CD4-positive, alpha-beta T cell treated with Interleukin-21 for 1 hour (primary cell): ENCODE measurements around the gene ROR2.

Experiments
- DNase-seq: peaks from one replicate; pipeline ENCODE4 v3.0.0-alpha.2; 2020

Gene ROR2

GRCh38 chr9:91787931-91788330 is 162.1 kb downstream of the ROR2 start:
- no peak for DNase-seq

GRCh38 chr9:91786132-91786896 is 163.7 kb downstream of the ROR2 start:
- DNase-seq, result no peak

- no peak for DNase-seq
Measured at GRCh38 chr9:91785447-91785842, 164.6 kb downstream of the ROR2 start.

- no peak for DNase-seq
Measured at GRCh38 chr9:91784673-91785446, 165.2 kb downstream of the ROR2 start.

- no peak for DNase-seq
Measured at GRCh38 chr9:91783876-91784672, 166.0 kb downstream of the ROR2 start.

GRCh38 chr9:91783411-91783810 is 166.6 kb downstream of the ROR2 start:
- no peak for DNase-seq

- no peak for DNase-seq
Measured at GRCh38 chr9:91782708-91783214, 167.3 kb downstream of the ROR2 start.

- no peak for DNase-seq
Measured at GRCh38 chr9:91781906-91782305, 168.1 kb downstream of the ROR2 start.

GRCh38 chr9:91781116-91781515 is 168.9 kb downstream of the ROR2 start:
- DNase-seq, result no peak

GRCh38 chr9:91778031-91778430 is 172.0 kb downstream of the ROR2 start:
- no peak for DNase-seq

- no peak for DNase-seq
Measured at GRCh38 chr9:91777292-91777830, 172.7 kb downstream of the ROR2 start.

- no peak for DNase-seq
Measured at GRCh38 chr9:91776409-91777291, 173.4 kb downstream of the ROR2 start.

GRCh38 chr9:91775708-91776028 is 174.4 kb downstream of the ROR2 start:
- DNase-seq, result no peak

- DNase-seq, result peak; percentile 64
Measured at GRCh38 chr9:91775011-91775707, 174.9 kb downstream of the ROR2 start.

- no peak for DNase-seq
Measured at GRCh38 chr9:91773156-91773555, 176.9 kb downstream of the ROR2 start.

- no peak for DNase-seq
Measured at GRCh38 chr9:91771864-91772263, 178.2 kb downstream of the ROR2 start.

GRCh38 chr9:91771027-91771426 is 179.0 kb downstream of the ROR2 start:
- DNase-seq, result no peak

GRCh38 chr9:91770229-91770628 is 179.8 kb downstream of the ROR2 start:
- no peak for DNase-seq

GRCh38 chr9:91768977-91769916 is 180.8 kb downstream of the ROR2 start:
- no peak for DNase-seq

GRCh38 chr9:91768507-91768906 is 181.5 kb downstream of the ROR2 start:
- DNase-seq, result no peak
